GM11168 (cell line): ENCODE results near the gene EFNA1.

Source experiments
- in situ Hi-C: fragments of 300-500 bp; cut with MboI; formaldehyde crosslinking; loops from one replicate; pipeline ENCODE4 v1.12.0; 2022; ENCODE audit warnings: low sequenced_read_pairs; ENCODE audit not compliant: unreplicated experiment

Gene EFNA1

GRCh38 chr1:155122308-155122707, 5.4 kb upstream of the EFNA1 start:
- in situ Hi-C loops, result no loop called here

DNA sequence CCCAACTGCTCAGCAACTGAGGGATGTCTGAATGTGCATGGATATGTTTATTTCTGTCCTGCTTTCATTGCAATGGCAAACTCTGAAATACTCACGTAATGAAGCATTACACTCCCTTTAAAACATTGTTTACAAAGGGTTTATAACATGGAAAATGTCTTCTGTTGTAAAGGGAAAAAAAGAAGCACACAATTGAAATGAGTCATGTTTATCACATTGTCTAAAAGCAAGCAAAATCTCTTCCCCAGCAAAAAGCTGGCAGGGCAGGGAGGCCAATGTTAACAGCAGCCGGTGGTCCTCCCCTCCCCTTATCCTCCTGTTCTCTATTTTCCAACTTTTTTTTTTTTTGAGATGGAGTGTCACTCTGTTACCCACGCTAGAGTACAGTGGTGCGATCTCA, 3.9 kb upstream of the EFNA1 start:
- in situ Hi-C loops, result no loop called here

GRCh38 chr1:155124503-155125463, 2.9 kb upstream of the EFNA1 start:
- in situ Hi-C loops, result no loop called here

DNA sequence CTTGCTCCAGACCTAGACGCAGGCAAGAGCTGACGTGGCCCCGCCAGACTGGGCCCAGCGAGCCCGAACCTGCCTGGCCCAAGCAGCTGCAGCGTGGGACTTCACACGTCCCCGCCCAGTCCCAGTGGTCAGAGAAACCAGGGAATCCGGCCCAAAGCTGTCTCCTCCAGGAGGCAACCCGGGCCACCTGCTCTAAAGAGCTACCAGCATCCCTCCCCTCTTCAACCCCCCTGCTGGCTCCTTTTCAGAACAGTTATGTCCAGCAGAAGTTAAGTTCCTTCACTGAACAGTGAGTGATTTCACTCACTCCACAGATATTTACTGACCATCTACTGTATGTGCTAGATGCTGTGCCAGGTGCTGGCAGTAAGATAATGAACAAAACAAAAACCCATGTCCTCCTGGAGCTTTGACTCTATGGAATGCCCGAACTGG, 2.1 kb upstream of the EFNA1 start:
- in situ Hi-C loops, result no loop called here

- in situ Hi-C loops, result no loop called here
Observed at GRCh38 chr1:155125946-155126555, 1.6 kb upstream of the EFNA1 start.

- in situ Hi-C loops, result no loop called here
Observed at GRCh38 chr1:155126556-155127104, 1.0 kb upstream of the EFNA1 start.

DNA sequence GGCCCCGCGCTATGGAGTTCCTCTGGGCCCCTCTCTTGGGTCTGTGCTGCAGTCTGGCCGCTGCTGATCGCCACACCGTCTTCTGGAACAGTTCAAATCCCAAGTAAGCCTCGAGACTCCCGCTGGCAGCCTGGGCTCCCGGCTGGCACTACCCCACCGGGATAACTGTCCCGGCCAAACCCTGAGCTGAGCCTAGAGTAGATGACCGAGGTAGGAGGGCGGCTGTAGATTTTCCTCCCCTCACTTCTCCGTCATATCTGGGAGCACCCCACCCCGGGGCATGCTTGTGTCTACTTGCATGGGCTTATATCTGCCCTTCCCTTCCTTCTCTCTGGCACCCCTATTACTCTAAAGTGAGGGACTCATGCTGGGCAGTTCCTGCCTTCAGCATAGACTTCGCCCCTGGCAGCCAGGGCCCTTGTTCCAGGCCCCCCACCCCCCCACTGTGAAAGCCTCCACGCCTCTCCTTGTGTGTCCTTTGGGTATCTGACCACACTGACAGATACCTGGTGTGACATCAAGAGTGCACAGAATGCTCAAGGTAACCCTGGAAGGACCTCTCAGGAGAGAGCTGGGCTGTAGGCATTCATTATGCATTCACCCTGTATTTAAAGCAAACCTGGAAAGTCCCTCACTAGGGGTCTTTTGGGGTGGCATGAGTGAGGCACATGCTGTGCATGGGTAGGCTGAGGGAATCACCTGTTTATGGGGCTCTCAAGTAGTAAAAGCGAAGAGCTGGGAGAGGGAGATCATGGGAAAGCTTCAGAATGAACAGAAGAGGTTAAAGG, 485 bp downstream of the EFNA1 start:
- in situ Hi-C loops, result no loop called here

DNA sequence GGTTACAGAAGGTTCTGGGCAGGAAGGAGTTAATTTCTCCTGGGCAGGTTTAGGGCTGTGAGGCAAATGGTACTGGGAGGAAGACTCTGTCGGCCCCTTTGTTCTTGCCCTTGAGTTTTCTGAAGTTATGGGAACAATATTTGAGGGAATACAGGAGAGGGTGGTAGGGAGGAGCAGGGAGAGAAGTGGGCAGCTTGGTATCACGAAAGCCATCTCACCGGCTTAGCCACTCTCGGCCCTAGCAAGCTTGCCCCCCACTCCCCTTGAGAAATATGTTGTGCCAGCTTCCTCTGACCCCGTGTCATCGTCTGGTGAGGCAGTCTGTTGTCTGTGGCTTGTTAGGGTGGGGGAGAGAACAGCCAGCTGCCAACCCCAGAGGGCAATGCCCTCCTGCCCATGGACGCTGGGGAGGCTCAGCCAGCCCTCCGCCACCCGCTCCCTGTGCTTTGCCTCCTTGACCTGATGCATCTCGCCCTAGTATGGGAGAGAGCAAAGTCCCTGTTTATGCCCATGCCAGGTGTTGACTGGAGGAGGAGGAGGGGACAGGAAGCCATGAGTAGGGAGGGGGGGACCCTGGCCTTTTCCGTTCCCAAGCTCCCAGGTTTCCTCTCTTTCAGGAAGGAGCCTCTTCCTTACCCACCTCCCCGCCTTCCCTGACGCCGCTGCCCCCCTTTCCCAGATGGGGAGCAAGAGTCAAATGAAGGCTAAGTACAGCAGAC, 1.2 kb downstream of the EFNA1 start:
- in situ Hi-C loops, result no loop called here

GRCh38 chr1:155130272-155131006, 2.8 kb downstream of the EFNA1 start:
- in situ Hi-C loops, result no loop called here

DNA sequence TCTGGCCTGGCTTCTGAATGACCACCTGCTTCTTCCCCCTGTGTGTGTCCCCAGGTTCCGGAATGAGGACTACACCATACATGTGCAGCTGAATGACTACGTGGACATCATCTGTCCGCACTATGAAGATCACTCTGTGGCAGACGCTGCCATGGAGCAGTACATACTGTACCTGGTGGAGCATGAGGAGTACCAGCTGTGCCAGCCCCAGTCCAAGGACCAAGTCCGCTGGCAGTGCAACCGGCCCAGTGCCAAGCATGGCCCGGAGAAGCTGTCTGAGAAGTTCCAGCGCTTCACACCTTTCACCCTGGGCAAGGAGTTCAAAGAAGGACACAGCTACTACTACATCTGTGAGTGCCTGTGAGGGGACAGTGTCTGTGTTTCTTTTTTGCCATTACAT, 3.6 kb downstream of the EFNA1 start:
- in situ Hi-C loops, result no loop called here

GRCh38 chr1:155131856-155132255, 4.2 kb downstream of the EFNA1 start:
- in situ Hi-C loops, result no loop called here

GRCh38 chr1:155133799-155134281, 6.2 kb downstream of the EFNA1 start:
- in situ Hi-C loops, result no loop called here

- in situ Hi-C loops, result no loop called here
Observed at GRCh38 chr1:155134322-155134721, 6.6 kb downstream of the EFNA1 start.

DNA sequence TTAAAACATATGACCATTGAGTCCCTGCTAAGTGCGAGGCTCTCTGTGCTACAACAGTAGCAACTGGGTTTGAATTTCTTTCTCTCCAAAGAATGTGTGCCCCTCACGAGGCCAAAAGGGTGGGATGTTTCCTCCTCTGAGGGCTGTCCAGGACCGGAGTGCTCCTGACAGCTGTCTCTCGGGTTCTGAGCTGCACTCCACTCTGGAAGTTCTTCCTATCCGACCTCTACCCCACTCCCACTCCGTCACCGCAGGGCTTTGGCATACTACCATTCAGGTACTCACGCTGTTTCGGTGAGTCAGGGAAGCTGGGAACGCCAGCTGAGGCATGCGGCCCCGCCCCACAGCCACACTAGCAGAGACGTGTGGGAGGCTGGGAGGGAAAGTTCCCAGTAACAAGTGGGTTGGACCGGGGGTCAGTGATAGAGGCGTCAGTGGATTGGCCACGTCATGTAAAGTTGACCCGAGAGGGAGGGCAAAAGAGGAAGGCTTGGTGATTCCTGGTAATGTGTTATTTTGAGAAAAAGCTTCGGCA, 7.3 kb downstream of the EFNA1 start:
- in situ Hi-C loops, result no loop called here

GRCh38 chr1:155135415-155136028, 7.8 kb downstream of the EFNA1 start, which contains the start of gene SLC50A1:
Gene SLC50A1 (plus strand): TSS chr1:155135852. CDS start chr1:155135912, 60 bp downstream.
- in situ Hi-C loops, result no loop called here

DNA sequence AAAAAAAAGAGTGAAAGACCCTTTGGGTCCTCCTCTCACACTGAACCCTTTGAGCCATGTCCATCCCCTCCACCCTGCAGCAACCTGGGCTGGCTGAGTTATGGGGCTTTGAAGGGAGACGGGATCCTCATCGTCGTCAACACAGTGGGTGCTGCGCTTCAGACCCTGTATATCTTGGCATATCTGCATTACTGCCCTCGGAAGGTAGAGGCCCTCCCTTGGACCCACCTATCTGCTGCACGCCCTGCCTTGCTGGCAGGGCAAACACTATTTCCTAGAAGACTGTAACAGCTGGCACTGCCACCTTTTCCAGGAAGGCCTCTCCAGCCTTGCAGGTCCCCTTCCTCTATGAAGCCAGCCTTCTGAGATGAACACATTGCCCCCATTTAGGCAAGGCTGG, 9.1 kb downstream of the EFNA1 start:
- in situ Hi-C loops, result no loop called here

GRCh38 chr1:155137154-155137949, 9.7 kb downstream of the EFNA1 start:
- in situ Hi-C loops, result no loop called here
